HL-60 (cell line): ENCODE results near the gene PSMB7.

Experiments
- CTCF ChIP-seq: IDR thresholded peaks from one replicate; pipeline ENCODE4 v1.5.1; 2011; ENCODE audit warnings: low read length, control low read depth, inconsistent platforms; ENCODE audit not compliant: insufficient read depth
- SPI1 ChIP-seq: IDR thresholded peaks from 2 replicates; pipeline ENCODE4 v1.6.1; 2012; ENCODE audit warnings: low read depth, mild to moderate bottlenecking, borderline replicate concordance

- TF ChIP-seq CTCF (no peak), SPI1 (no peak)
Measured at GRCh38 chr9:124328285-124328684, 87.0 kb downstream of the PSMB7 start.
